ENCODE results near the gene PHACTR1. TPM values are rescaled to one million over a fixed set of nuclear protein-coding genes. Genes with fewer than 3 reads are reported as not detected.

The PHACTR1 gene
- total and polyA plus RNA-seq, 4 donors: 0.31 to 1.5 (median 0.79) TPM

DNA sequence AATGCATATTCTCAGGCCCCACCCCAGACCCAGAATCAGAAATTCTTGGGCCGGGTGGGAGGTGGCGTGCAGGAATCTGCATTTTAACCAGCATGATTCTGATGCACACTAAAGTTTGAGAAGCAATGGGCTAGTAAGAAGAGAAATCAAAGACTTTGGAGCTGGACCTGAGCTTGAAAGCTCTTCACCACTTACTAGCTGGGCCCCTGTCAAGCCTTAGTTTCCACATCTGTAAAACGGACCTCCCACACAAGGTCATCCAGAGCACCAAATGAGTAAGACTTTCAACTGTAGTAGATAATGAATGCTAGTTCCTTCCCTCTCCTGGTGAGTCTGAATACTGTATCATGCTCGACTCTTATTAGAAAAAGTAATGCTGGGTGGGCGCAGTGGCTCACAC lies 524.8 kb downstream of the PHACTR1 start:
- no peak for DNase-seq (ENCODE audit: low spot score)
- WGBS: 98% methylated on average over 5 of the region's 5 CpGs
- H3K27me3 ChIP-seq (ENCODE audit: control insufficient read depth in 4 of 4, insufficient read depth in 4 of 4, low read length in 3 of 4): no peaks in the 10 kb centered on the region

More for the DNA sequence above, 524.8 kb downstream of the PHACTR1 start:
- H3K9me3 ChIP-seq (ENCODE audit: control insufficient read depth in 4 of 4, low read length in 3 of 4): no peaks in the 10 kb centered on the region
- no peak overlapping the region for H3K9ac ChIP-seq (ENCODE audit: low read depth in 1 of 2, low read length in 2 of 2)
- H3K27ac ChIP-seq (ENCODE audit: low read depth in 1 of 2, low read length in 2 of 2): no peak overlapping the region
- H3K36me3 ChIP-seq (ENCODE audit: control insufficient read depth in 4 of 4, insufficient read depth in 3 of 4, low read depth in 1 of 4, low read length in 3 of 4): no peaks in the 10 kb centered on the region
- TF ChIP-seq CTCF (IDR thresholded peaks at IDR 0.05; ENCODE audit: low read depth, low read length, missing input control): no peak
- TF ChIP-seq FOXA2 (IDR thresholded peaks at IDR 0.05): no peak
- TF ChIP-seq, protein P1, sequence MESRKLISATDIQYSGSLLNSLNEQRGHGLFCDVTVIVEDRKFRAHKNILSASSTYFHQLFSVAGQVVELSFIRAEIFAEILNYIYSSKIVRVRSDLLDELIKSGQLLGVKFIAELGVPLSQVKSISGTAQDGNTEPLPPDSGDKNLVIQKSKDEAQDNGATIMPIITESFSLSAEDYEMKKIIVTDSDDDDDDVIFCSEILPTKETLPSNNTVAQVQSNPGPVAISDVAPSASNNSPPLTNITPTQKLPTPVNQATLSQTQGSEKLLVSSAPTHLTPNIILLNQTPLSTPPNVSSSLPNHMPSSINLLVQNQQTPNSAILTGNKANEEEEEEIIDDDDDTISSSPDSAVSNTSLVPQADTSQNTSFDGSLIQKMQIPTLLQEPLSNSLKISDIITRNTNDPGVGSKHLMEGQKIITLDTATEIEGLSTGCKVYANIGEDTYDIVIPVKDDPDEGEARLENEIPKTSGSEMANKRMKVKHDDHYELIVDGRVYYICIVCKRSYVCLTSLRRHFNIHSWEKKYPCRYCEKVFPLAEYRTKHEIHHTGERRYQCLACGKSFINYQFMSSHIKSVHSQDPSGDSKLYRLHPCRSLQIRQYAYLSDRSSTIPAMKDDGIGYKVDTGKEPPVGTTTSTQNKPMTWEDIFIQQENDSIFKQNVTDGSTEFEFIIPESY (IDR thresholded peaks at IDR 0.05): no peak
- TF ChIP-seq, protein P2, sequence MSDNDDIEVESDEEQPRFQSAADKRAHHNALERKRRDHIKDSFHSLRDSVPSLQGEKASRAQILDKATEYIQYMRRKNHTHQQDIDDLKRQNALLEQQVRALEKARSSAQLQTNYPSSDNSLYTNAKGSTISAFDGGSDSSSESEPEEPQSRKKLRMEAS (IDR thresholded peaks at IDR 0.05): no peak
- no peak for TF ChIP-seq HNF4A (conservative IDR thresholded peaks at IDR 0.05)
- TF ChIP-seq SP1 (IDR thresholded peaks at IDR 0.05): no peak
- no peak for TF ChIP-seq FOXA1 (IDR thresholded peaks at IDR 0.05)
- TF ChIP-seq, protein P3, sequence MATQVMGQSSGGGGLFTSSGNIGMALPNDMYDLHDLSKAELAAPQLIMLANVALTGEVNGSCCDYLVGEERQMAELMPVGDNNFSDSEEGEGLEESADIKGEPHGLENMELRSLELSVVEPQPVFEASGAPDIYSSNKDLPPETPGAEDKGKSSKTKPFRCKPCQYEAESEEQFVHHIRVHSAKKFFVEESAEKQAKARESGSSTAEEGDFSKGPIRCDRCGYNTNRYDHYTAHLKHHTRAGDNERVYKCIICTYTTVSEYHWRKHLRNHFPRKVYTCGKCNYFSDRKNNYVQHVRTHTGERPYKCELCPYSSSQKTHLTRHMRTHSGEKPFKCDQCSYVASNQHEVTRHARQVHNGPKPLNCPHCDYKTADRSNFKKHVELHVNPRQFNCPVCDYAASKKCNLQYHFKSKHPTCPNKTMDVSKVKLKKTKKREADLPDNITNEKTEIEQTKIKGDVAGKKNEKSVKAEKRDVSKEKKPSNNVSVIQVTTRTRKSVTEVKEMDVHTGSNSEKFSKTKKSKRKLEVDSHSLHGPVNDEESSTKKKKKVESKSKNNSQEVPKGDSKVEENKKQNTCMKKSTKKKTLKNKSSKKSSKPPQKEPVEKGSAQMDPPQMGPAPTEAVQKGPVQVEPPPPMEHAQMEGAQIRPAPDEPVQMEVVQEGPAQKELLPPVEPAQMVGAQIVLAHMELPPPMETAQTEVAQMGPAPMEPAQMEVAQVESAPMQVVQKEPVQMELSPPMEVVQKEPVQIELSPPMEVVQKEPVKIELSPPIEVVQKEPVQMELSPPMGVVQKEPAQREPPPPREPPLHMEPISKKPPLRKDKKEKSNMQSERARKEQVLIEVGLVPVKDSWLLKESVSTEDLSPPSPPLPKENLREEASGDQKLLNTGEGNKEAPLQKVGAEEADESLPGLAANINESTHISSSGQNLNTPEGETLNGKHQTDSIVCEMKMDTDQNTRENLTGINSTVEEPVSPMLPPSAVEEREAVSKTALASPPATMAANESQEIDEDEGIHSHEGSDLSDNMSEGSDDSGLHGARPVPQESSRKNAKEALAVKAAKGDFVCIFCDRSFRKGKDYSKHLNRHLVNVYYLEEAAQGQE (IDR thresholded peaks at IDR 0.05): no peak
- no peak for TF ChIP-seq EGR1 (IDR thresholded peaks at IDR 0.05; ENCODE audit: low read depth in 2 of 2)
- no peak for TF ChIP-seq HNF4G (IDR thresholded peaks at IDR 0.05)
- TF ChIP-seq ATF3 (IDR thresholded peaks at IDR 0.05): no peak
- no peak for TF ChIP-seq NR2F2 (IDR thresholded peaks at IDR 0.05)
- TF ChIP-seq RXRA (IDR thresholded peaks at IDR 0.05): no peak
- no peak for TF ChIP-seq GABPA (IDR thresholded peaks at IDR 0.05 in 1 of 2, conservative IDR thresholded peaks at IDR 0.05 in 1 of 2)
- H3K4me3 ChIP-seq (ENCODE audit: low read depth in 1 of 3, low read length in 3 of 3): no peak overlapping the region
- peaks cover 0 to 7% (median 0%) of the 10 kb centered on the region in 4 donors for H3K4me1 ChIP-seq (ENCODE audit: control insufficient read depth in 4 of 4, insufficient read depth in 4 of 4, low read length in 3 of 4)

Measured in liver (tissue), 9 donors.